PC-9 (cell line): ENCODE data around the gene CMTM4. TPM values are rescaled to one million over a fixed set of nuclear protein-coding genes. Genes with fewer than 3 reads are reported as not detected.

Experiments
- BruUV-seq: library from RNA; stranded (reverse); fragments of 400-500 nt; replicated peaks from 2 replicates; lab custom pipeline; 2021; lab: Mats Ljungman, UMichigan
- CTCF ChIA-PET: fragments of 300-600 bp; sonication (Branson Sonifier 250); formaldehyde crosslinking; loops from one replicate; lab custom pipeline; 2022; ENCODE audit warnings: antibody characterized with exemption; lab: Charles Lee
- POLR2A ChIA-PET: fragments of 300-600 bp; sonication (Branson Sonifier 250); formaldehyde crosslinking; loops from one replicate; lab custom pipeline; 2022; ENCODE audit warnings: antibody characterized with exemption; ENCODE audit not compliant: unreplicated experiment; lab: Charles Lee
- DNase-seq, 2 experiments: peaks; one replicate each; pipeline versions ENCODE4 v3.0.0 to v3.0.0-alpha.2; 2015 to 2022; ENCODE audit warnings: mixed read lengths in 1 of 2
- H2AFZ ChIP-seq: fragments of 200-600 bp; sonication (generic); 2 replicates; pipeline ENCODE4 v1.8.1; 2017; ENCODE audit warnings: antibody characterized with exemption
- H3F3A ChIP-seq: fragments of 200-600 bp; sonication (generic); 2 replicates; pipeline ENCODE4 v1.8.1; 2017; ENCODE audit warnings: antibody characterized with exemption, mild to moderate bottlenecking, low read depth; ENCODE audit not compliant: insufficient read depth
- H3K27ac ChIP-seq: fragments of 200-600 bp; sonication (generic); 2 replicates; pipeline ENCODE4 v1.6.1; 2016; ENCODE audit warnings: mixed run types
- H3K27me3 ChIP-seq: fragments of 200-600 bp; sonication (generic); 2 replicates; pipeline ENCODE4 v1.6.1; 2016; ENCODE audit warnings: low read depth, mixed run types; ENCODE audit not compliant: insufficient read depth
- H3K36me3 ChIP-seq: fragments of 200-600 bp; sonication (generic); 2 replicates; pipeline ENCODE4 v1.6.1; 2016; ENCODE audit warnings: low read depth, mixed run types
- H3K4me1 ChIP-seq: fragments of 200-600 bp; sonication (generic); replicated peaks from 2 replicates; pipeline ENCODE4 v1.6.1; 2016; ENCODE audit warnings: mixed run types; ENCODE audit not compliant: insufficient read depth
- H3K4me2 ChIP-seq: fragments of 200-600 bp; sonication (generic); 2 replicates; pipeline ENCODE4 v1.6.1; 2017; ENCODE audit warnings: mixed run types
- H3K4me3 ChIP-seq: fragments of 200-600 bp; sonication (generic); 2 replicates; pipeline ENCODE4 v1.6.1; 2016; ENCODE audit warnings: mixed run types
- H3K79me2 ChIP-seq: fragments of 200-600 bp; sonication (generic); 2 replicates; pipeline ENCODE4 v1.6.1; 2017; ENCODE audit warnings: low read depth, mixed run types
- H3K9me2 ChIP-seq: fragments of 200-600 bp; sonication (generic); 2 replicates; pipeline ENCODE4 v1.8.1; 2017; ENCODE audit warnings: mild to moderate bottlenecking; ENCODE audit not compliant: insufficient read depth
- H3K9me3 ChIP-seq: fragments of 200-600 bp; sonication (generic); 2 replicates; pipeline ENCODE4 v1.8.1; 2016; ENCODE audit warnings: low read depth; ENCODE audit not compliant: insufficient read depth
- H4K20me1 ChIP-seq: fragments of 200-600 bp; sonication (generic); 2 replicates; pipeline ENCODE4 v1.8.1; 2017; ENCODE audit not compliant: insufficient read depth
- CTCF ChIP-seq: fragments of 200-600 bp; sonication (generic); conservative IDR thresholded peaks from 2 replicates; pipeline ENCODE4 v1.6.1; 2017; ENCODE audit warnings: mixed run types, antibody characterized with exemption, mild to moderate bottlenecking, moderate library complexity
- EZH2 ChIP-seq: fragments of 200-600 bp; sonication (generic); IDR thresholded peaks from 2 replicates; pipeline ENCODE4 v1.8.0; 2017; ENCODE audit warnings: antibody characterized with exemption, low read depth
- intact Hi-C: fragments of 100-400 bp; cut with micrococcal nuclease; formaldehyde crosslinking; loops from one replicate; pipeline ENCODE4 v1.10.0; 2022; ENCODE audit not compliant: unreplicated experiment
- total RNA-seq: library from RNA; stranded (reverse); gene quantifications from 2 replicates; pipeline ENCODE4 v1.2.3, GENCODE V29; 2021

Gene CMTM4
- total RNA-seq, 1 experiment from 2014 or later, result 81.3 TPM

GRCh38 chr16:66610111-66610820, 86.3 kb downstream of the CMTM4 start:
- no peaks in the 10 kb centered on the region for H3K9me2 ChIP-seq
- no peak overlapping the region for H3K4me2 ChIP-seq
- H4K20me1 ChIP-seq, result 0 out of 2 replicates have a peak, but pooled peaks cover 4% of the 10 kb centered on the region
- CTCF ChIA-PET, result no interaction called here
- H3K27ac ChIP-seq, result no peak overlapping the region
- intact Hi-C loops, result no loop called here
- H3K9me3 ChIP-seq, result no peaks in the 10 kb centered on the region
- peaks cover 23% of the 10 kb centered on the region; the same call in 1 of the 2 replicates for H3F3A ChIP-seq
- no peak for DNase-seq
- TF ChIP-seq CTCF (no peak), EZH2 (no peak)
- POLR2A ChIA-PET, result no interaction called here
- BruUV-seq, result no TSS peak
- H2AFZ ChIP-seq, result no peak overlapping the region
- H3K36me3 ChIP-seq, result no peaks in the 10 kb centered on the region
- H3K79me2 ChIP-seq, result no peaks in the 10 kb centered on the region
- H3K27me3 ChIP-seq, result no peaks in the 10 kb centered on the region
- H3K4me1 ChIP-seq, result peaks cover 8% of the 10 kb centered on the region
- no peak overlapping the region for H3K4me3 ChIP-seq

- no peaks in the 10 kb centered on the region for H3K36me3 ChIP-seq
Measured at GRCh38 chr16:66609139-66609510, 87.4 kb downstream of the CMTM4 start.

More at GRCh38 chr16:66609139-66609510, 87.4 kb downstream of the CMTM4 start:
- no peak for TF ChIP-seq CTCF
- no peak for TF ChIP-seq EZH2
- BruUV-seq, result no TSS peak
- H3K4me3 ChIP-seq, result no peak overlapping the region
- no peak for DNase-seq
- H3K9me3 ChIP-seq, result no peaks in the 10 kb centered on the region
- intact Hi-C loops, result loop anchor here (2.0 to 5.0 kb wide), 5 partner anchors 52 to 260 kb away; no protein-coding TSS in a partner anchor
- POLR2A ChIA-PET, result interaction anchor here (0.6 to 0.7 kb wide), 2 partner anchors 10 to 51 kb away, joined by 3 read pairs; no protein-coding TSS in a partner anchor
- 0 out of 2 replicates have a peak, but pooled peaks cover 4% of the 10 kb centered on the region for H4K20me1 ChIP-seq
- no peak overlapping the region for H3K27ac ChIP-seq
- CTCF ChIA-PET, result interaction anchor here (0.6 to 1.3 kb wide), 12 partner anchors 9 to 270 kb away, joined by 3 to 15 read pairs (median 4); partner anchors contain the start of gene DYNC1LI2
- peaks cover 18% of the 10 kb centered on the region; the same call in 1 of the 2 replicates for H3F3A ChIP-seq
- H3K9me2 ChIP-seq, result no peaks in the 10 kb centered on the region
- no peak overlapping the region for H3K4me2 ChIP-seq
- no peaks in the 10 kb centered on the region for H3K27me3 ChIP-seq
- no peaks in the 10 kb centered on the region for H3K79me2 ChIP-seq
- no peak overlapping the region for H2AFZ ChIP-seq
- peaks cover 10% of the 10 kb centered on the region for H3K4me1 ChIP-seq
